Activated naive CD8-positive, alpha-beta T cell treated with anti-CD3 and anti-CD28 coated beads, Interleukin-2, amount 10 ng/mL, durations not matched to agents 7 days and 5 days (primary cell): Measurements from ENCODE around the gene ACYP2. TPM values are rescaled to one million over a fixed set of nuclear protein-coding genes. Genes with fewer than 3 reads are reported as not detected.
"Not testable (repeated sequence)": the region's sequence is repeated elsewhere in the genome, so short reads cannot be mapped to it uniquely, and the experiment has no call there.

ENCODE experiments used
- ATAC-seq: fragments of 150-1000 bp; cut with Tn5 transposase; one replicate; pipeline ENCODE4 v1.10.0; 2021; ENCODE audit warnings: low read depth, moderate library complexity
- POLR2A ChIA-PET: fragments of 350-600 bp; sonication (Branson Sonifier 250); formaldehyde crosslinking; loops from one replicate; lab custom pipeline; 2021; ENCODE audit warnings: antibody characterized with exemption; lab: Charles Lee
- DNase-seq: peaks from one replicate; pipeline ENCODE4 v3.0.0; 2021
- H3K27ac Mint-ChIP-seq: one replicate; pipeline ENCODE4 v1.8.0; 2022; ENCODE audit warnings: mild to moderate bottlenecking, mixed read lengths
- H3K27me3 Mint-ChIP-seq: one replicate; pipeline ENCODE4 v1.8.0; 2022; ENCODE audit warnings: mild to moderate bottlenecking, moderate library complexity, mixed read lengths
- H3K36me3 Mint-ChIP-seq: one replicate; pipeline ENCODE4 v1.8.0; 2021; ENCODE audit warnings: mild to moderate bottlenecking, mixed read lengths
- H3K4me1 Mint-ChIP-seq: one replicate; pipeline ENCODE4 v1.8.0; 2021; ENCODE audit warnings: mixed read lengths
- H3K4me3 Mint-ChIP-seq: one replicate; pipeline ENCODE4 v1.8.0; 2022; ENCODE audit warnings: mild to moderate bottlenecking, moderate library complexity, mixed read lengths
- H3K9me3 Mint-ChIP-seq: one replicate; pipeline ENCODE4 v1.8.0; 2021; ENCODE audit warnings: mixed read lengths
- total RNA-seq, 2 experiments: library from RNA; stranded (reverse); gene quantifications; one replicate each; pipeline ENCODE4 v1.2.3, GENCODE V29; 2021

The ACYP2 gene
- total RNA-seq, 2 experiments from 2014 or later: 13.9 TPM

GRCh38 chr2:54324517-54324916 is 209.1 kb downstream of the ACYP2 start:
- ATAC-seq, POLR2A ChIA-PET, H3K4me3 Mint-ChIP-seq, DNase-seq, H3K36me3 Mint-ChIP-seq, H3K4me1 Mint-ChIP-seq, H3K27ac Mint-ChIP-seq, H3K9me3 Mint-ChIP-seq: not testable (repeated sequence)
- peaks cover 21% of the 10 kb centered on the region for H3K27me3 Mint-ChIP-seq

GRCh38 chr2:54325148-54325547 is 209.7 kb downstream of the ACYP2 start:
- ATAC-seq: no peak
- POLR2A ChIA-PET: no interaction called here
- Mint-ChIP-seq H3K4me1 (peaks cover 3% of the 10 kb centered on the region), H3K27ac (no peak overlapping the region), H3K36me3 (no peaks in the 10 kb centered on the region), H3K27me3 (peaks cover 23% of the 10 kb centered on the region), H3K4me3 (no peak overlapping the region), H3K9me3 (peaks cover 7% of the 10 kb centered on the region)
- no peak for DNase-seq

- Mint-ChIP-seq H3K27ac (no peak overlapping the region), H3K27me3 (peaks cover 32% of the 10 kb centered on the region), H3K9me3 (peaks cover 4% of the 10 kb centered on the region), H3K4me3 (peak overlapping the region; percentile 51), H3K4me1 (peaks cover 12% of the 10 kb centered on the region), H3K36me3 (no peaks in the 10 kb centered on the region)
- ATAC-seq: no peak
- DNase-seq: no peak
- POLR2A ChIA-PET: no interaction called here
Observed at GRCh38 chr2:54329482-54330161, 214.2 kb downstream of the ACYP2 start.

GRCh38 chr2:54330162-54330925 is 214.9 kb downstream of the ACYP2 start:
- Mint-ChIP-seq H3K27ac (peak overlapping the region; percentile 13), H3K27me3 (peaks cover 32% of the 10 kb centered on the region), H3K36me3 (no peaks in the 10 kb centered on the region), H3K9me3 (no peaks in the 10 kb centered on the region), H3K4me3 (peak overlapping the region; percentile 86), H3K4me1 (peaks cover 12% of the 10 kb centered on the region)
- POLR2A ChIA-PET: no interaction called here
- ATAC-seq: peak; percentile 100
- DNase-seq: peak; percentile 87

- Mint-ChIP-seq H3K4me1 (peaks cover 12% of the 10 kb centered on the region), H3K9me3 (no peaks in the 10 kb centered on the region), H3K27me3 (peaks cover 32% of the 10 kb centered on the region), H3K36me3 (no peaks in the 10 kb centered on the region), H3K27ac (no peak overlapping the region), H3K4me3 (peak overlapping the region; percentile 86)
- POLR2A ChIA-PET: no interaction called here
- ATAC-seq (no peak), DNase-seq (no peak)
Observed at GRCh38 chr2:54330926-54331835, 215.8 kb downstream of the ACYP2 start.

GRCh38 chr2:54332386-54332785 is 217.0 kb downstream of the ACYP2 start:
- H3K4me3 Mint-ChIP-seq: no peak overlapping the region
- no peak overlapping the region for H3K27ac Mint-ChIP-seq
- POLR2A ChIA-PET: no interaction called here
- H3K27me3 Mint-ChIP-seq: peaks cover 32% of the 10 kb centered on the region
- H3K4me1 Mint-ChIP-seq: peaks cover 12% of the 10 kb centered on the region
- DNase-seq (no peak), ATAC-seq (no peak)
- no peaks in the 10 kb centered on the region for H3K9me3 Mint-ChIP-seq
- no peaks in the 10 kb centered on the region for H3K36me3 Mint-ChIP-seq

- DNase-seq: no peak
- no peak for ATAC-seq
- no peaks in the 10 kb centered on the region for H3K36me3 Mint-ChIP-seq
- no peak overlapping the region for H3K27ac Mint-ChIP-seq
- no peaks in the 10 kb centered on the region for H3K9me3 Mint-ChIP-seq
- H3K4me1 Mint-ChIP-seq: peaks cover under 1% of the 10 kb centered on the region
- POLR2A ChIA-PET: no interaction called here
- H3K27me3 Mint-ChIP-seq: peaks cover 13% of the 10 kb centered on the region
- H3K4me3 Mint-ChIP-seq: no peak overlapping the region
Observed at GRCh38 chr2:54336136-54336976, 220.9 kb downstream of the ACYP2 start.

- Mint-ChIP-seq H3K27me3 (peaks cover 13% of the 10 kb centered on the region), H3K4me3 (no peak overlapping the region), H3K27ac (no peak overlapping the region), H3K36me3 (no peaks in the 10 kb centered on the region), H3K9me3 (no peaks in the 10 kb centered on the region), H3K4me1 (no peaks in the 10 kb centered on the region)
- POLR2A ChIA-PET: no interaction called here
- DNase-seq: no peak
- ATAC-seq: no peak
Observed at GRCh38 chr2:54336977-54337255, 221.5 kb downstream of the ACYP2 start.

GRCh38 chr2:54341656-54342055 is 226.2 kb downstream of the ACYP2 start:
- POLR2A ChIA-PET: interaction anchor here (0.6 kb wide), 1 partner anchor 295 kb away, joined by 3 read pairs; no protein-coding TSS in a partner anchor
- Mint-ChIP-seq H3K4me1 (no peaks in the 10 kb centered on the region), H3K4me3 (no peak overlapping the region), H3K27me3 (peaks cover 14% of the 10 kb centered on the region), H3K36me3 (no peaks in the 10 kb centered on the region), H3K9me3 (no peaks in the 10 kb centered on the region), H3K27ac (no peak overlapping the region)
- ATAC-seq (no peak), DNase-seq (no peak)

- POLR2A ChIA-PET: no interaction called here
Observed at GRCh38 chr2:54342603-54343002, 227.2 kb downstream of the ACYP2 start.

GRCh38 chr2:54347622-54348021 is 232.2 kb downstream of the ACYP2 start:
- no peaks in the 10 kb centered on the region for H3K36me3 Mint-ChIP-seq
- ATAC-seq: no peak
- peaks cover 21% of the 10 kb centered on the region for H3K27me3 Mint-ChIP-seq
- POLR2A ChIA-PET: no interaction called here
- H3K27ac Mint-ChIP-seq: no peak overlapping the region
- DNase-seq: no peak
- H3K4me3 Mint-ChIP-seq: no peak overlapping the region
- no peaks in the 10 kb centered on the region for H3K4me1 Mint-ChIP-seq
- no peaks in the 10 kb centered on the region for H3K9me3 Mint-ChIP-seq

More at GRCh38 chr2:54342603-54343002, 227.2 kb downstream of the ACYP2 start:
- H3K4me3 Mint-ChIP-seq: no peak overlapping the region
- no peaks in the 10 kb centered on the region for H3K4me1 Mint-ChIP-seq
- H3K9me3 Mint-ChIP-seq: no peaks in the 10 kb centered on the region
- DNase-seq: no peak
- H3K27ac Mint-ChIP-seq: no peak overlapping the region
- no peaks in the 10 kb centered on the region for H3K36me3 Mint-ChIP-seq
- H3K27me3 Mint-ChIP-seq: peaks cover 15% of the 10 kb centered on the region
- ATAC-seq: no peak

- H3K4me1 Mint-ChIP-seq: no peaks in the 10 kb centered on the region
- no peak for DNase-seq
- no peaks in the 10 kb centered on the region for H3K9me3 Mint-ChIP-seq
- H3K27me3 Mint-ChIP-seq: peaks cover 21% of the 10 kb centered on the region
- no peak overlapping the region for H3K27ac Mint-ChIP-seq
- ATAC-seq: no peak
- POLR2A ChIA-PET: no interaction called here
- no peak overlapping the region for H3K4me3 Mint-ChIP-seq
- H3K36me3 Mint-ChIP-seq: no peaks in the 10 kb centered on the region
Observed at GRCh38 chr2:54348646-54349045, 233.2 kb downstream of the ACYP2 start.

- DNase-seq (no peak), ATAC-seq (no peak)
- Mint-ChIP-seq H3K27me3 (peaks cover 19% of the 10 kb centered on the region), H3K4me1 (no peaks in the 10 kb centered on the region), H3K9me3 (no peaks in the 10 kb centered on the region), H3K4me3 (no peak overlapping the region), H3K36me3 (no peaks in the 10 kb centered on the region), H3K27ac (no peak overlapping the region)
- POLR2A ChIA-PET: no interaction called here
Observed at GRCh38 chr2:54350426-54350825, 235.0 kb downstream of the ACYP2 start.
